ENCODE results near the gene CNKSR3. TPM values are rescaled to one million over a fixed set of nuclear protein-coding genes. Genes with fewer than 3 reads are reported as not detected.

CNKSR3 gene
- polyA plus RNA-seq, 3 donors = not detected

DNA sequence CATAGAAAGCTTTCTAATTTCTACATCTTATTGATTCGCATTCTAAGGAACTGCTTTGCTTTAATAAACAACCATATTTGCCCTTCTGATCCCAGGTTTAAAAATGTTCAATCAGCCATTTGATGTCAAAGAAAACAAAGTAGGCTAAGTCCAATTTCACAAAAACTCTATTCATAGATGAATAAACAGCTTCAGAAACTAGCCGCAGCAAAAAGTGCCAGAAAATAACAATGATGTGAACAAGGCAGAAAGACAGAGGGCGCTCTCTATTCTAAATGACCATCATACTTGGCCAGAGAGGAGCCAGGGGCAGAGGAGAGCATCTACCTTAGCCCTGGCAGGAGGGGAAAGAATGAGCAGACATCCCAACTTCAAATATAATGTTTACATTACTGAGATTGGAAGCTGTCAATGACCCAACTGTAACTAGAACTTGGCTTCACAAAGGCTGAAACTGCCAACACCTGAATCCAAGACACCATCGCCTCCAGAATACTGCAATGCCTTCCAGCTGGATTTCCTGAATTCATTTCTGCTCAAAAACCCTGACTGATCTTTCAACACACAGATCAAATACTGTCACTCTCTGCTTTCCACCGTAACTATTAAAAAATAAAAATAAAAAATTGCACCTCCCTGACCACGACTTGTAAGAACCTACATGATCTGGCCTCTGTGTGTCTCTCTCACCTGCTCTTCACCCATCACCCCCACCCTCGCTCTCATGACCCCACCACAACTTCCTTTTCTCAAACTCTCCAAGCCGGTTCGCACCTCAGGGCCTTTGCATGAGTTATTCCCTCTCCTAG is 9.5 kb downstream of the CNKSR3 start:
- intact Hi-C loops (cut with micrococcal nuclease) = no loop called here
- H3K79me2 ChIP-seq (ENCODE audit: insufficient read depth, low read length) = no peaks in the 10 kb centered on the region
- H3K27ac ChIP-seq (ENCODE audit: low read depth in 1 of 2, low read length in 2 of 2) = no peak overlapping the region
- Mint-ChIP-seq H3K27me3 (ENCODE audit: low read depth in 3 of 3) (peaks cover 0 to 4% (median 1%) of the 10 kb centered on the region in 3 donors), H3K9me3 (no peaks in the 10 kb centered on the region), H3K36me3 (no peaks in the 10 kb centered on the region), H3K4me1 (peaks cover 5% of the 10 kb centered on the region), H3K27ac (peak overlapping the region in 1 of 7 donors; percentile 27), H3K4me3 (no peak overlapping the region)
- TF ChIP-seq, protein P1, sequence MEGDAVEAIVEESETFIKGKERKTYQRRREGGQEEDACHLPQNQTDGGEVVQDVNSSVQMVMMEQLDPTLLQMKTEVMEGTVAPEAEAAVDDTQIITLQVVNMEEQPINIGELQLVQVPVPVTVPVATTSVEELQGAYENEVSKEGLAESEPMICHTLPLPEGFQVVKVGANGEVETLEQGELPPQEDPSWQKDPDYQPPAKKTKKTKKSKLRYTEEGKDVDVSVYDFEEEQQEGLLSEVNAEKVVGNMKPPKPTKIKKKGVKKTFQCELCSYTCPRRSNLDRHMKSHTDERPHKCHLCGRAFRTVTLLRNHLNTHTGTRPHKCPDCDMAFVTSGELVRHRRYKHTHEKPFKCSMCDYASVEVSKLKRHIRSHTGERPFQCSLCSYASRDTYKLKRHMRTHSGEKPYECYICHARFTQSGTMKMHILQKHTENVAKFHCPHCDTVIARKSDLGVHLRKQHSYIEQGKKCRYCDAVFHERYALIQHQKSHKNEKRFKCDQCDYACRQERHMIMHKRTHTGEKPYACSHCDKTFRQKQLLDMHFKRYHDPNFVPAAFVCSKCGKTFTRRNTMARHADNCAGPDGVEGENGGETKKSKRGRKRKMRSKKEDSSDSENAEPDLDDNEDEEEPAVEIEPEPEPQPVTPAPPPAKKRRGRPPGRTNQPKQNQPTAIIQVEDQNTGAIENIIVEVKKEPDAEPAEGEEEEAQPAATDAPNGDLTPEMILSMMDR (IDR thresholded peaks at IDR 0.05) = no peak
- DNase-seq = no peak
- no peaks in the 10 kb centered on the region for H3K36me3 ChIP-seq (replicated peaks in 1 of 2; ENCODE audit: control insufficient read depth in 1 of 2, insufficient read depth in 2 of 2, low read length in 2 of 2)
- no peak overlapping the region for H2AFZ ChIP-seq (ENCODE audit: insufficient read depth, low read depth, low read length, poor library complexity, severe bottlenecking)
- H4K20me1 ChIP-seq (ENCODE audit: insufficient read depth, low read length) = no peaks in the 10 kb centered on the region
- H3K4me1 ChIP-seq (ENCODE audit: control insufficient read depth in 1 of 2, insufficient read depth in 2 of 2, low read length in 2 of 2) = no peaks in the 10 kb centered on the region
- WGBS (ENCODE audit: insufficient coverage) = 70% methylated on average over 7 of the region's 9 CpGs
- H3K9me3 ChIP-seq (replicated peaks in 1 of 2; ENCODE audit: control insufficient read depth in 1 of 2, insufficient read depth in 1 of 2, low read length in 2 of 2) = no peaks in the 10 kb centered on the region
- no peak overlapping the region for H3K4me3 ChIP-seq (replicated peaks in 1 of 3; ENCODE audit: low read depth in 2 of 3, low read length in 3 of 3)
- no peak overlapping the region for H3K4me2 ChIP-seq (replicated peaks; ENCODE audit: extremely low read depth, low read length, poor library complexity, severe bottlenecking)
- H3K9ac ChIP-seq (ENCODE audit: insufficient read depth, low read length, poor library complexity, severe bottlenecking) = no peak overlapping the region
- H3K27me3 ChIP-seq (ENCODE audit: control insufficient read depth in 2 of 2, insufficient read depth in 2 of 2, low read length in 2 of 2) = no peaks in the 10 kb centered on the region

DNA sequence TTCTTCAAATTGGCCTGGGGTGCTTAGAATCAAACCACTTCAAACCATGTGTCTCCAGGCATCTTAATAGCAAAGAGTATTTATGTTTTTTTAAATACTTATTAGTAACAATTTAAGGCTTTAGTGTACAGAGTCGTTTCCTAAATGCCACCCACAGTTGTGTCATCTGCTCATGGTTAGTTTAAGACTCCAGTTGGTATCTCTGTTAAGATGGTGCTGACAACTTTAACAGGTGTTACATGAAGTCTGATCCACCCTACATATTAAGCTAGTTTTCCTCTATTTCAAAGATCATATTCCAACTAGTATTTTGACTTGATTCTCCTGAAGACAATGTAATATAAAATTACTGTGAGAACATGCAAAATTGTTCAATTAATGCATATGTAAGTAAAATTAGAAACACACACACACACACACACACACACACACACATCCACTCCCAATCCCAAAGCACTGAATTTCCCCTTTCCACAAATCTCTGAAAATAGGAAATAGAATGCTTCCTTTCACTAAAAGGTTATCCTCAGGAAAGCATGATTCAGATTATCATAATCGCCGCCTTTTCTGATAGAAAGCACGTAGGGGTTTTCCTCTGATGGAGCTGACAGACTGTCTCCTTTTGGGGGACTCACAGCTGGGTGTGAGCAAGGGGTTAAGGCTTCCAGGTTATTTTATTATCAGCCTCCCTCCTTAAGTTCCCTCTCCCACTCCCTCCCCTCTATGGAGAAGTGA is 10.5 kb downstream of the CNKSR3 start:
- H3K9me3 Mint-ChIP-seq = no peaks in the 10 kb centered on the region
- Histone ChIP-seq H3K27ac (ENCODE audit: low read depth in 1 of 2, low read length in 2 of 2) (no peak overlapping the region), H3K9ac (ENCODE audit: insufficient read depth, low read length, poor library complexity, severe bottlenecking) (no peak overlapping the region), H3K4me2 (replicated peaks; ENCODE audit: extremely low read depth, low read length, poor library complexity, severe bottlenecking) (no peak overlapping the region), H2AFZ (ENCODE audit: insufficient read depth, low read depth, low read length, poor library complexity, severe bottlenecking) (no peak overlapping the region), H3K36me3 (replicated peaks in 1 of 2; ENCODE audit: control insufficient read depth in 1 of 2, insufficient read depth in 2 of 2, low read length in 2 of 2) (no peaks in the 10 kb centered on the region), H4K20me1 (ENCODE audit: insufficient read depth, low read length) (no peaks in the 10 kb centered on the region), H3K9me3 (replicated peaks in 1 of 2; ENCODE audit: control insufficient read depth in 1 of 2, insufficient read depth in 1 of 2, low read length in 2 of 2) (no peaks in the 10 kb centered on the region), H3K79me2 (ENCODE audit: insufficient read depth, low read length) (no peaks in the 10 kb centered on the region), H3K4me1 (ENCODE audit: control insufficient read depth in 1 of 2, insufficient read depth in 2 of 2, low read length in 2 of 2) (no peaks in the 10 kb centered on the region), H3K27me3 (ENCODE audit: control insufficient read depth in 2 of 2, insufficient read depth in 2 of 2, low read length in 2 of 2) (no peaks in the 10 kb centered on the region), H3K4me3 (replicated peaks in 1 of 3; ENCODE audit: low read depth in 2 of 3, low read length in 3 of 3) (no peak overlapping the region)
- peaks cover 5% of the 10 kb centered on the region for H3K4me1 Mint-ChIP-seq
- DNase-seq = no peak
- H3K27ac Mint-ChIP-seq = no peak overlapping the region
- no CpG with 5 or more reads among the region's 4 CpGs for WGBS (ENCODE audit: insufficient coverage)
- peaks cover 0 to 4% (median 0%) of the 10 kb centered on the region in 3 donors for H3K27me3 Mint-ChIP-seq (ENCODE audit: low read depth in 3 of 3)
- H3K4me3 Mint-ChIP-seq = no peak overlapping the region
- H3K36me3 Mint-ChIP-seq = no peaks in the 10 kb centered on the region
- TF ChIP-seq, protein P1 (IDR thresholded peaks at IDR 0.05) = no peak
- intact Hi-C loops (cut with micrococcal nuclease) = no loop called here

Data from CD14-positive monocyte (primary cell).